Esophagus squamous epithelium (tissue), 5 donors: ENCODE results near the gene LDB3. TPM values are rescaled to one million over a fixed set of nuclear protein-coding genes. Genes with fewer than 3 reads are reported as not detected.

Source experiments
- DNase-seq: peaks from one replicate; lab custom pipeline; 2025; lab: John Stamatoyannopoulos, UW
- H3K27ac ChIP-seq, 4 donors: fragments of 200-600 bp; sonication (generic); one replicate each; pipeline ENCODE4 v1.5.1; 2016 to 2019; ENCODE audit warnings: mild to moderate bottlenecking in 1 of 4
- H3K27me3 ChIP-seq, 4 donors: fragments of 200-600 bp; sonication (generic); 1 replicate in 3 of 4; 2 replicates in 1 of 4; pipeline versions ENCODE4 v1.5.1 to v1.6.0; 2017 to 2021; ENCODE audit warnings: antibody characterized with exemption in 1 of 4
- H3K36me3 ChIP-seq, 3 donors: fragments of 200-600 bp; sonication (generic); one replicate each; pipeline ENCODE4 v1.5.1; 2016 to 2019
- H3K4me1 ChIP-seq, 3 donors: fragments of 200-600 bp; sonication (generic); one replicate each; pipeline ENCODE4 v1.5.1; 2017 to 2019
- H3K4me3 ChIP-seq, 4 donors: fragments of 200-600 bp; sonication (generic); 1 replicate in 3 of 4; 2 replicates in 1 of 4; pipeline ENCODE4 v1.5.1; 2016 to 2019; ENCODE audit warnings: mild to moderate bottlenecking in 2 of 4, moderate library complexity in 1 of 4
- H3K9me3 ChIP-seq, 3 donors: fragments of 200-600 bp; sonication (generic); one replicate each; pipeline ENCODE4 v1.5.1; 2016 to 2019
- CTCF ChIP-seq, 6 experiments: fragments of 450-650 bp in 4 of 6; fragments of 200-600 bp in 2 of 6; sonication (generic) in 2 of 6; IDR thresholded peaks; one replicate each; pipeline ENCODE4 v1.5.1; 2016 to 2019; ENCODE audit warnings: antibody characterized with exemption in 6 of 6, mild to moderate bottlenecking in 4 of 6, moderate library complexity in 4 of 6
- POLR2A ChIP-seq, 4 donors: fragments of 450-650 bp; IDR thresholded peaks; one replicate each; pipeline ENCODE4 v1.6.1; 2017; ENCODE audit warnings: antibody characterized with exemption in 4 of 4, mild to moderate bottlenecking in 4 of 4, moderate library complexity in 3 of 4
- WGBS, 2 donors: methylation state at CpG; one replicate each; pipeline ENCODE4 v1.1.5; 2018; 5-methylcytosine and 5-hydroxymethylcytosine counted together
- intact Hi-C: fragments of 100-400 bp; cut with DNase I; formaldehyde crosslinking; loops from one replicate; pipeline ENCODE4 v1.15.0; 2022
- total RNA-seq, 4 donors: library from RNA; depleted of rRNA; stranded (reverse); fragments of >200 nt; gene quantifications; one replicate each; pipeline ENCODE4 v1.1.0, GENCODE V29; 2016
- donor health status: DM: yes; HTN: yes; CAD: no.

The LDB3 gene
- total RNA-seq, 4 donors from 2014 or later, result 0.09 to 3.4 (median 0.35) TPM

GRCh38 chr10:86715156-86715795, 47.0 kb downstream of the LDB3 start:
- 70 to 71% methylated on average over 2 to 5 of the region's 6 CpGs for WGBS, 2 donors
- H3K27ac ChIP-seq, result no peak overlapping the region

GRCh38 chr10:86715836-86716235, 47.5 kb downstream of the LDB3 start:
- TF ChIP-seq POLR2A (IDR thresholded peaks at IDR 0.05), result no peak
- no peak for TF ChIP-seq CTCF (IDR thresholded peaks at IDR 0.05)
- intact Hi-C loops, result no loop called here
- Histone ChIP-seq H3K9me3 (no peaks in the 10 kb centered on the region), H3K4me1 (peaks cover 6 to 15% (median 6%) of the 10 kb centered on the region in 3 donors), H3K36me3 (no peaks in the 10 kb centered on the region), H3K4me3 (no peak overlapping the region), H3K27ac (no peak overlapping the region), H3K27me3 (peaks cover 0 to 15% (median 0%) of the 10 kb centered on the region in 4 donors)
- 72 to 85% methylated on average over 2 to 4 of the region's 5 CpGs for WGBS, 2 donors
- DNase-seq, result no peak

More at GRCh38 chr10:86715156-86715795, 47.0 kb downstream of the LDB3 start:
- Histone ChIP-seq H3K4me3 (no peak overlapping the region), H3K36me3 (no peaks in the 10 kb centered on the region), H3K4me1 (peaks cover 6 to 20% (median 12%) of the 10 kb centered on the region in 3 donors), H3K9me3 (no peaks in the 10 kb centered on the region), H3K27me3 (peaks cover 0 to 18% (median 0%) of the 10 kb centered on the region in 4 donors)
- TF ChIP-seq POLR2A (IDR thresholded peaks at IDR 0.05) (no peak), CTCF (IDR thresholded peaks at IDR 0.05) (no peak)
- no peak for DNase-seq
- intact Hi-C loops, result no loop called here

- Histone ChIP-seq H3K4me1 (peaks cover 5 to 12% (median 6%) of the 10 kb centered on the region in 3 donors), H3K9me3 (no peaks in the 10 kb centered on the region), H3K36me3 (no peaks in the 10 kb centered on the region), H3K27ac (no peak overlapping the region), H3K27me3 (peaks cover 0 to 18% (median 0%) of the 10 kb centered on the region in 4 donors), H3K4me3 (no peak overlapping the region)
- no peak for DNase-seq
- 95% methylated on average over 3 of the region's 13 CpGs; no CpG with 5 or more reads in 1 of the 2 donors for WGBS, 2 donors
- intact Hi-C loops, result no loop called here
- no peak for TF ChIP-seq POLR2A (IDR thresholded peaks at IDR 0.05)
- no peak for TF ChIP-seq CTCF (IDR thresholded peaks at IDR 0.05)
Observed at GRCh38 chr10:86716466-86716865, 48.2 kb downstream of the LDB3 start.

GRCh38 chr10:86718556-86718955, 50.2 kb downstream of the LDB3 start:
- TF ChIP-seq CTCF (IDR thresholded peaks at IDR 0.05), result no peak
- no peak for TF ChIP-seq POLR2A (IDR thresholded peaks at IDR 0.05)
- Histone ChIP-seq H3K4me1 (no peaks in the 10 kb centered on the region), H3K9me3 (no peaks in the 10 kb centered on the region), H3K27ac (no peak overlapping the region), H3K36me3 (no peaks in the 10 kb centered on the region), H3K27me3 (peaks cover 0 to 23% (median 0%) of the 10 kb centered on the region in 4 donors), H3K4me3 (no peak overlapping the region)
- WGBS, 2 donors, result 86 to 91% methylated on average over 7 to 8 of the region's 8 CpGs
- no peak for DNase-seq
- intact Hi-C loops, result no loop called here

GRCh38 chr10:86721232-86721631, 52.9 kb downstream of the LDB3 start:
- H3K4me1 ChIP-seq, result no peaks in the 10 kb centered on the region
- H3K9me3 ChIP-seq, result no peaks in the 10 kb centered on the region
- no peak for TF ChIP-seq CTCF (IDR thresholded peaks at IDR 0.05)
- no peak for TF ChIP-seq POLR2A (IDR thresholded peaks at IDR 0.05)
- DNase-seq, result no peak
- H3K4me3 ChIP-seq, result no peak overlapping the region
- intact Hi-C loops, result no loop called here
- no peaks in the 10 kb centered on the region for H3K36me3 ChIP-seq
- H3K27ac ChIP-seq, result no peak overlapping the region
- peaks cover 0 to 26% (median 0%) of the 10 kb centered on the region in 4 donors for H3K27me3 ChIP-seq
- WGBS, 2 donors, result 70 to 82% methylated on average over 5 of the region's 5 CpGs
